GM08714 (cell line): Measurements from ENCODE around the gene B3GALT6.

Source experiments
- H3K4me3 ChIP-seq: fragments of 200-500 bp; sonication (Bioruptor generic); 2 replicates; pipeline ENCODE4 v1.5.1; 2014; ENCODE audit warnings: mild to moderate bottlenecking, low read length, inconsistent platforms
- ZNF274 ChIP-seq: IDR thresholded peaks from 2 replicates; pipeline ENCODE4 v1.6.1; 2012; ENCODE audit warnings: mild to moderate bottlenecking, low read depth, low read length

The B3GALT6 gene

GRCh38 chr1:1216770-1217620 lies 15.0 kb upstream of the B3GALT6 start:
- no peak overlapping the region for H3K4me3 ChIP-seq
- no peak for TF ChIP-seq ZNF274

- no peak overlapping the region for H3K4me3 ChIP-seq
- TF ChIP-seq ZNF274, result no peak
Measured at GRCh38 chr1:1217621-1218523, 14.2 kb upstream of the B3GALT6 start.

- TF ChIP-seq ZNF274, result no peak
Measured at GRCh38 chr1:1218524-1219200, 13.4 kb upstream of the B3GALT6 start.

GRCh38 chr1:1219341-1219740 lies 12.7 kb upstream of the B3GALT6 start:
- TF ChIP-seq ZNF274, result no peak
- no peak overlapping the region for H3K4me3 ChIP-seq

More at GRCh38 chr1:1218524-1219200, 13.4 kb upstream of the B3GALT6 start:
- no peak overlapping the region for H3K4me3 ChIP-seq

- H3K4me3 ChIP-seq, result no peak overlapping the region
- no peak for TF ChIP-seq ZNF274
Measured at GRCh38 chr1:1220197-1220596, 11.8 kb upstream of the B3GALT6 start.

GRCh38 chr1:1221887-1222574 lies 10.0 kb upstream of the B3GALT6 start:
- H3K4me3 ChIP-seq, result no peak overlapping the region
- no peak for TF ChIP-seq ZNF274

- TF ChIP-seq ZNF274, result no peak
- no peak overlapping the region for H3K4me3 ChIP-seq
Measured at GRCh38 chr1:1222575-1223225, 9.3 kb upstream of the B3GALT6 start.

GRCh38 chr1:1223321-1223720 lies 8.7 kb upstream of the B3GALT6 start:
- TF ChIP-seq ZNF274, result no peak
- H3K4me3 ChIP-seq, result no peak overlapping the region

- TF ChIP-seq ZNF274, result no peak
- H3K4me3 ChIP-seq, result no peak overlapping the region
Measured at GRCh38 chr1:1223891-1224290, 8.1 kb upstream of the B3GALT6 start.

- TF ChIP-seq ZNF274, result no peak
Measured at GRCh38 chr1:1225238-1225845, 6.7 kb upstream of the B3GALT6 start.

GRCh38 chr1:1225913-1226312 lies 6.1 kb upstream of the B3GALT6 start:
- no peak overlapping the region for H3K4me3 ChIP-seq
- TF ChIP-seq ZNF274, result no peak

More at GRCh38 chr1:1225238-1225845, 6.7 kb upstream of the B3GALT6 start:
- no peak overlapping the region for H3K4me3 ChIP-seq

- TF ChIP-seq ZNF274, result no peak
- H3K4me3 ChIP-seq, result no peak overlapping the region
Measured at GRCh38 chr1:1226566-1227362, 5.3 kb upstream of the B3GALT6 start.

- no peak for TF ChIP-seq ZNF274
Measured at GRCh38 chr1:1227386-1227785, 4.7 kb upstream of the B3GALT6 start.

More at GRCh38 chr1:1227386-1227785, 4.7 kb upstream of the B3GALT6 start:
- no peak overlapping the region for H3K4me3 ChIP-seq
